GM12878 (cell line): Measurements from ENCODE around the gene GSK3A. TPM values are rescaled to one million over a fixed set of nuclear protein-coding genes. Genes with fewer than 3 reads are reported as not detected.

Experiments used
- IRF4 ChIP-seq: IDR thresholded peaks from 2 replicates; pipeline ENCODE4 v1.6.1; 2011; ENCODE audit warnings: low read depth, low read length
- KDM1A ChIP-seq: fragments of 200-600 bp; sonication (generic); IDR thresholded peaks from 2 replicates; pipeline ENCODE4 v1.6.1; 2016; ENCODE audit warnings: borderline replicate concordance
- NFYB ChIP-seq: IDR thresholded peaks from 2 replicates; pipeline ENCODE4 v1.6.1; 2011; ENCODE audit warnings: low read depth, mild to moderate bottlenecking, low read length, improper control_type of control experiment, moderate library complexity; ENCODE audit not compliant: insufficient read depth
- POU2F2 ChIP-seq: IDR thresholded peaks from 3 replicates; pipeline ENCODE4 v1.6.1; 2011; ENCODE audit warnings: low read depth, mild to moderate bottlenecking, low read length, borderline replicate concordance
- RAD21 ChIP-seq: IDR thresholded peaks from 2 replicates; pipeline ENCODE4 v1.6.1; 2011; ENCODE audit warnings: mild to moderate bottlenecking, low read depth, low read length, moderate library complexity; ENCODE audit not compliant: insufficient read depth
- RFX5 ChIP-seq: IDR thresholded peaks from 2 replicates; pipeline ENCODE4 v1.6.1; 2011; ENCODE audit warnings: low read depth, low read length, improper control_type of control experiment
- RUNX3 ChIP-seq: IDR thresholded peaks from 2 replicates; pipeline ENCODE4 v1.6.1; 2012; ENCODE audit warnings: low read length, inconsistent platforms
- SRF ChIP-seq, 2 experiments: IDR thresholded peaks; 2 replicates each; pipeline ENCODE4 v1.6.1; 2011; ENCODE audit warnings: low read depth in 2 of 2, low read length in 2 of 2, mild to moderate bottlenecking in 1 of 2, moderate library complexity in 1 of 2
- TBL1XR1 ChIP-seq: IDR thresholded peaks from 2 replicates; pipeline ENCODE4 v1.6.1; 2012; ENCODE audit warnings: low read depth, low read length, improper control_type of control experiment
- WRNIP1 ChIP-seq: IDR thresholded peaks from 2 replicates; pipeline ENCODE4 v1.6.1; 2011; ENCODE audit warnings: low read depth, low read length, improper control_type of control experiment, borderline replicate concordance
- ZZZ3 ChIP-seq: IDR thresholded peaks from 2 replicates; pipeline ENCODE4 v1.6.1; 2011; ENCODE audit warnings: low read depth; ENCODE audit not compliant: control insufficient read depth, insufficient read length
- polyA plus RNA-seq, 11 experiments: library from polyadenylated mRNA; depleted of rRNA in 4 of 11; unstranded in 6 of 11; stranded (reverse) in 5 of 11; fragments of >200 nt; fragmentation: Nextera tagmentation in 4 of 11; fragmentation: Illumina TruSeq in 1 of 11; extraction: Ambion mirVana in 4 of 11; extraction: Trizol in 1 of 11; gene quantifications; 1 replicate in 1 of 11; 2 replicates in 10 of 11; pipeline versions ENCODE4 v1.2.1 to v1.2.3, GENCODE V29; 2011 to 2016; ENCODE audit warnings: inconsistent platforms in 2 of 11, missing spikeins in 2 of 11, low read depth in 1 of 11
- total RNA-seq, 4 experiments: library from RNA; depleted of rRNA in 3 of 4; stranded (reverse); fragments of >200 nt in 3 of 4; fragmentation: Illumina TruSeq in 1 of 4; extraction: Trizol in 1 of 4; gene quantifications; 2 replicates each; pipeline versions ENCODE4 v1.2.1 to v1.2.3, GENCODE V29; 2013 to 2021
- TF ChIP-seq, protein P1 (sequence below): fragments of 450-650 bp; IDR thresholded peaks from 2 replicates; pipeline ENCODE4 v1.6.1; 2017; ENCODE audit warnings: mild to moderate bottlenecking, low read depth, inconsistent platforms; ENCODE audit not compliant: poor library complexity, severe bottlenecking
- TF ChIP-seq, protein P2 (sequence below): fragments of 450-650 bp; IDR thresholded peaks from 2 replicates; pipeline ENCODE4 v1.6.1; 2014; ENCODE audit warnings: mild to moderate bottlenecking
- TF ChIP-seq, protein P3 (sequence below): IDR thresholded peaks from 2 replicates; pipeline ENCODE4 v1.6.1; 2011; ENCODE audit warnings: low read depth, mild to moderate bottlenecking, low read length, moderate library complexity, borderline replicate concordance; ENCODE audit errors: extremely low read depth
- TF ChIP-seq, protein P4 (sequence below): fragments of 450-650 bp; formaldehyde crosslinking; IDR thresholded peaks from 2 replicates; pipeline ENCODE4 v1.5.0; 2022; ENCODE audit warnings: mild to moderate bottlenecking, missing genetic modification characterization
- TF ChIP-seq, protein P5 (sequence below): fragments of 450-650 bp; IDR thresholded peaks from 2 replicates; pipeline ENCODE4 v1.6.1; 2017; ENCODE audit warnings: mild to moderate bottlenecking
- TF ChIP-seq, protein P6 (sequence below): fragments of 450-650 bp; IDR thresholded peaks from 2 replicates; pipeline ENCODE4 v1.6.1; 2016; ENCODE audit warnings: mild to moderate bottlenecking

Gene GSK3A
- total and polyA plus RNA-seq, 10 of the 15 experiments (the other 5 are each of a cell fraction or from before 2014, with no cell fraction given) = 1.00 to 47.9 (median 15.2) TPM

DNA sequence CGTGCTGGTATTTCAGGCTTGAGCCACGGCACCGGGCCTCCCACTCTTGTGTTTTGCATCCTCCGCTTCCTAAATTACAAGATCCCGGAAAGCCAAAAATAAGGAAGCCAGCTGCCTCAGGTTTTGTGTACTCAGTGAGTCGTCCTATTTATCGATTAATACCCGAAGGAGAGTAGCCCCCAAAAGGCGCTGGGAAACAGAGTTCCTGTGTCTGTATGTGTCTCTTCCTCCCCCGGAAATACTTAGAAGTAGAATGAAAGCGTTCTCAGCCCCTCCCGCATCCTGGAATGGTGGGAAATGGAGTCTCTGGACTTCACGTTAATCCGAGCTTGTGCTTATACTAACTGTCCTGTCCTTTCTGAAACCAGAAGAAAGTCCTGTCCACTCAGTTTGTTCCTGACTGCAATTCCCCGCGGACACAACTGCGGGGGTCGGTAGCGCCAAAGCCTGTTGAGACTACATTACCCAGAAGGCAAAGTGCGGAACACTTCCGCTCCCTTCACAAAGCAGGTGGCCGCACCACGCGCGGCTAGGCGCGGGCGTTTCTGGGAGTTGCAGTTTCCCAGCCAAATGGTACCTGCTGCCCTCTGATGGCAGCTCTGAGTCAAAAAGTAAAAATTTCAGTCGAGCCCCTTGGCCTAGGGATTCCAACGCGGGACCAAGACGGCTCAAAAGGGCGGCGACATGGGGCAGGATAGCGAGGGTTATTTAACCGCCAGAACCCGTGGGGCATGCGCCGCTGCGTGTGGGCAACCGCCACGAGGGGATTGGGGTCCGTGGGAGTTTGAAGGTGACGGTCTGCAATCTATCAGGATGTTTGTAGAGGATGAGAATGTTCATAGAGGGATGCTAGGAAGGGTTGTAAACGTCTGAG is 2.2 kb upstream of the GSK3A start (continued):
- TF ChIP-seq, protein P1, sequence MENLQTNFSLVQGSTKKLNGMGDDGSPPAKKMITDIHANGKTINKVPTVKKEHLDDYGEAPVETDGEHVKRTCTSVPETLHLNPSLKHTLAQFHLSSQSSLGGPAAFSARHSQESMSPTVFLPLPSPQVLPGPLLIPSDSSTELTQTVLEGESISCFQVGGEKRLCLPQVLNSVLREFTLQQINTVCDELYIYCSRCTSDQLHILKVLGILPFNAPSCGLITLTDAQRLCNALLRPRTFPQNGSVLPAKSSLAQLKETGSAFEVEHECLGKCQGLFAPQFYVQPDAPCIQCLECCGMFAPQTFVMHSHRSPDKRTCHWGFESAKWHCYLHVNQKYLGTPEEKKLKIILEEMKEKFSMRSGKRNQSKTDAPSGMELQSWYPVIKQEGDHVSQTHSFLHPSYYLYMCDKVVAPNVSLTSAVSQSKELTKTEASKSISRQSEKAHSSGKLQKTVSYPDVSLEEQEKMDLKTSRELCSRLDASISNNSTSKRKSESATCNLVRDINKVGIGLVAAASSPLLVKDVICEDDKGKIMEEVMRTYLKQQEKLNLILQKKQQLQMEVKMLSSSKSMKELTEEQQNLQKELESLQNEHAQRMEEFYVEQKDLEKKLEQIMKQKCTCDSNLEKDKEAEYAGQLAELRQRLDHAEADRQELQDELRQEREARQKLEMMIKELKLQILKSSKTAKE = no peak
- TF ChIP-seq SRF (IDR thresholded peaks at IDR 0.05; ENCODE audit: low read depth in 2 of 2, low read length in 2 of 2) = peak in 1 of 2 experiments; percentile 78; a peak in 2 of 4 replicates
- TF ChIP-seq WRNIP1 = no peak
- TF ChIP-seq, protein P2, sequence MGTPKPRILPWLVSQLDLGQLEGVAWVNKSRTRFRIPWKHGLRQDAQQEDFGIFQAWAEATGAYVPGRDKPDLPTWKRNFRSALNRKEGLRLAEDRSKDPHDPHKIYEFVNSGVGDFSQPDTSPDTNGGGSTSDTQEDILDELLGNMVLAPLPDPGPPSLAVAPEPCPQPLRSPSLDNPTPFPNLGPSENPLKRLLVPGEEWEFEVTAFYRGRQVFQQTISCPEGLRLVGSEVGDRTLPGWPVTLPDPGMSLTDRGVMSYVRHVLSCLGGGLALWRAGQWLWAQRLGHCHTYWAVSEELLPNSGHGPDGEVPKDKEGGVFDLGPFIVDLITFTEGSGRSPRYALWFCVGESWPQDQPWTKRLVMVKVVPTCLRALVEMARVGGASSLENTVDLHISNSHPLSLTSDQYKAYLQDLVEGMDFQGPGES = no peak
- no peak for TF ChIP-seq RFX5
- no peak for TF ChIP-seq ZZZ3
- TF ChIP-seq, protein P3, sequence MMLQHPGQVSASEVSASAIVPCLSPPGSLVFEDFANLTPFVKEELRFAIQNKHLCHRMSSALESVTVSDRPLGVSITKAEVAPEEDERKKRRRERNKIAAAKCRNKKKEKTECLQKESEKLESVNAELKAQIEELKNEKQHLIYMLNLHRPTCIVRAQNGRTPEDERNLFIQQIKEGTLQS = peak; percentile 95
- TF ChIP-seq NFYB = no peak
- TF ChIP-seq, protein P4, sequence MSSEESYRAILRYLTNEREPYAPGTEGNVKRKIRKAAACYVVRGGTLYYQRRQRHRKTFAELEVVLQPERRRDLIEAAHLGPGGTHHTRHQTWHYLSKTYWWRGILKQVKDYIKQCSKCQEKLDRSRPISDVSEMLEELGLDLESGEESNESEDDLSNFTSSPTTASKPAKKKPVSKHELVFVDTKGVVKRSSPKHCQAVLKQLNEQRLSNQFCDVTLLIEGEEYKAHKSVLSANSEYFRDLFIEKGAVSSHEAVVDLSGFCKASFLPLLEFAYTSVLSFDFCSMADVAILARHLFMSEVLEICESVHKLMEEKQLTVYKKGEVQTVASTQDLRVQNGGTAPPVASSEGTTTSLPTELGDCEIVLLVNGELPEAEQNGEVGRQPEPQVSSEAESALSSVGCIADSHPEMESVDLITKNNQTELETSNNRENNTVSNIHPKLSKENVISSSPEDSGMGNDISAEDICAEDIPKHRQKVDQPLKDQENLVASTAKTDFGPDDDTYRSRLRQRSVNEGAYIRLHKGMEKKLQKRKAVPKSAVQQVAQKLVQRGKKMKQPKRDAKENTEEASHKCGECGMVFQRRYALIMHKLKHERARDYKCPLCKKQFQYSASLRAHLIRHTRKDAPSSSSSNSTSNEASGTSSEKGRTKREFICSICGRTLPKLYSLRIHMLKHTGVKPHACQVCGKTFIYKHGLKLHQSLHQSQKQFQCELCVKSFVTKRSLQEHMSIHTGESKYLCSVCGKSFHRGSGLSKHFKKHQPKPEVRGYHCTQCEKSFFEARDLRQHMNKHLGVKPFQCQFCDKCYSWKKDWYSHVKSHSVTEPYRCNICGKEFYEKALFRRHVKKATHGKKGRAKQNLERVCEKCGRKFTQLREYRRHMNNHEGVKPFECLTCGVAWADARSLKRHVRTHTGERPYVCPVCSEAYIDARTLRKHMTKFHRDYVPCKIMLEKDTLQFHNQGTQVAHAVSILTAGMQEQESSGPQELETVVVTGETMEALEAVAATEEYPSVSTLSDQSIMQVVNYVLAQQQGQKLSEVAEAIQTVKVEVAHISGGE (CRISPR knock-in tag) = no peak
- TF ChIP-seq POU2F2 = peak; percentile 43; the same call in 1 of the 3 replicates
- peak; percentile 57; the same call in 1 of the 2 replicates for TF ChIP-seq IRF4
- TF ChIP-seq, protein P5, sequence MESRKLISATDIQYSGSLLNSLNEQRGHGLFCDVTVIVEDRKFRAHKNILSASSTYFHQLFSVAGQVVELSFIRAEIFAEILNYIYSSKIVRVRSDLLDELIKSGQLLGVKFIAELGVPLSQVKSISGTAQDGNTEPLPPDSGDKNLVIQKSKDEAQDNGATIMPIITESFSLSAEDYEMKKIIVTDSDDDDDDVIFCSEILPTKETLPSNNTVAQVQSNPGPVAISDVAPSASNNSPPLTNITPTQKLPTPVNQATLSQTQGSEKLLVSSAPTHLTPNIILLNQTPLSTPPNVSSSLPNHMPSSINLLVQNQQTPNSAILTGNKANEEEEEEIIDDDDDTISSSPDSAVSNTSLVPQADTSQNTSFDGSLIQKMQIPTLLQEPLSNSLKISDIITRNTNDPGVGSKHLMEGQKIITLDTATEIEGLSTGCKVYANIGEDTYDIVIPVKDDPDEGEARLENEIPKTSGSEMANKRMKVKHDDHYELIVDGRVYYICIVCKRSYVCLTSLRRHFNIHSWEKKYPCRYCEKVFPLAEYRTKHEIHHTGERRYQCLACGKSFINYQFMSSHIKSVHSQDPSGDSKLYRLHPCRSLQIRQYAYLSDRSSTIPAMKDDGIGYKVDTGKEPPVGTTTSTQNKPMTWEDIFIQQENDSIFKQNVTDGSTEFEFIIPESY = 0 out of 2 replicates have a peak, but pooled peaks have one; percentile 18
- TF ChIP-seq, protein P6, sequence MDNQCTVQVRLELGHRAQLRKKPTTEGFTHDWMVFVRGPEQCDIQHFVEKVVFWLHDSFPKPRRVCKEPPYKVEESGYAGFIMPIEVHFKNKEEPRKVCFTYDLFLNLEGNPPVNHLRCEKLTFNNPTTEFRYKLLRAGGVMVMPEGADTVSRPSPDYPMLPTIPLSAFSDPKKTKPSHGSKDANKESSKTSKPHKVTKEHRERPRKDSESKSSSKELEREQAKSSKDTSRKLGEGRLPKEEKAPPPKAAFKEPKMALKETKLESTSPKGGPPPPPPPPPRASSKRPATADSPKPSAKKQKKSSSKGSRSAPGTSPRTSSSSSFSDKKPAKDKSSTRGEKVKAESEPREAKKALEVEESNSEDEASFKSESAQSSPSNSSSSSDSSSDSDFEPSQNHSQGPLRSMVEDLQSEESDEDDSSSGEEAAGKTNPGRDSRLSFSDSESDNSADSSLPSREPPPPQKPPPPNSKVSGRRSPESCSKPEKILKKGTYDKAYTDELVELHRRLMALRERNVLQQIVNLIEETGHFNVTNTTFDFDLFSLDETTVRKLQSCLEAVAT = no peak
- 0 out of 2 replicates have a peak, but pooled peaks have one; percentile 30 for TF ChIP-seq TBL1XR1
- no peak for TF ChIP-seq KDM1A
- peak; percentile 40; the same call in 1 of the 2 replicates for TF ChIP-seq RAD21
- peak; percentile 56 for TF ChIP-seq RUNX3
